ENCODE measurements around the gene PFKL.

DNA sequence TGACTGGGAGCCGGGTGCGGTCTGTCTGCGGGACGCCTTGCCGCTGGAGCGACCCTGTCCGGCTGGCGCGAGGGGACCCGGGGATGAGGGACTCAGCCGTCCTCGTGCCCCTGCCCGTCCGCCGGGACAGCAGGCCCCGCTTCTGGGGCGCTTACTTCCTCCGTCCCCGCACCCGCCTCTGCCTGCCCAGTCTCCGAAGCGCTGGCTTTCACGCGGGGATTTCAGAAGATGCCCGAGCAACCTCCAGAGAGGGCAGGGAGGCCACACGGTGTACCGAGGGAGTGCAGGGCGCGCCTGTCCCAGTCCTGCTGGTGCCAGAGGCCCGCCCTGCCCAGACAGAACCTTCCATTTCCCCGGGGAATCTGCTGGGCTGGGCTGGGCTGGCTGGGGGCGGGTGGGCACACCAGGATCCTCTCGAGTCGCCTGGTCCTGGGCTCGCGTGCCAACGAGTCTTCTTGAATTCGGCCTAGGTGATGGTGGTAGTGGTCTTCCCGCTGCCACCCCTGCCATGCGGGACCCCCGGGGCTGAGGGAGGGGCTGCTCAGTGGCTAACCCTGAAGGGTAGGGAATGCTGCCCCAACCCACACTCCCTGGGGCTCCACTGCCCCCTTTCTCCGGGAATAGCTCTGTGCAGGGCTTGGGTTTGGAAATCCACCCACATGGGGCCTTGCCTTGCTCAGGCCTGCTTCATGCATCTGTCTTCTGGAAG lies 51.1 kb downstream of the PFKL start:
- TF ChIP-seq, protein P1, sequence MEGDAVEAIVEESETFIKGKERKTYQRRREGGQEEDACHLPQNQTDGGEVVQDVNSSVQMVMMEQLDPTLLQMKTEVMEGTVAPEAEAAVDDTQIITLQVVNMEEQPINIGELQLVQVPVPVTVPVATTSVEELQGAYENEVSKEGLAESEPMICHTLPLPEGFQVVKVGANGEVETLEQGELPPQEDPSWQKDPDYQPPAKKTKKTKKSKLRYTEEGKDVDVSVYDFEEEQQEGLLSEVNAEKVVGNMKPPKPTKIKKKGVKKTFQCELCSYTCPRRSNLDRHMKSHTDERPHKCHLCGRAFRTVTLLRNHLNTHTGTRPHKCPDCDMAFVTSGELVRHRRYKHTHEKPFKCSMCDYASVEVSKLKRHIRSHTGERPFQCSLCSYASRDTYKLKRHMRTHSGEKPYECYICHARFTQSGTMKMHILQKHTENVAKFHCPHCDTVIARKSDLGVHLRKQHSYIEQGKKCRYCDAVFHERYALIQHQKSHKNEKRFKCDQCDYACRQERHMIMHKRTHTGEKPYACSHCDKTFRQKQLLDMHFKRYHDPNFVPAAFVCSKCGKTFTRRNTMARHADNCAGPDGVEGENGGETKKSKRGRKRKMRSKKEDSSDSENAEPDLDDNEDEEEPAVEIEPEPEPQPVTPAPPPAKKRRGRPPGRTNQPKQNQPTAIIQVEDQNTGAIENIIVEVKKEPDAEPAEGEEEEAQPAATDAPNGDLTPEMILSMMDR (IDR thresholded peaks at IDR 0.05; ENCODE audit: borderline replicate concordance, extremely low read depth, low read length, poor library complexity, severe bottlenecking): no peak
- TF ChIP-seq EZH2 (IDR thresholded peaks at IDR 0.05; ENCODE audit: borderline replicate concordance, low read depth, low read length, severe bottlenecking): no peak
